GM19468 (cell line): Measurements from ENCODE around the gene ARHGAP28.
"Not testable (repeated sequence)": the region's sequence is repeated elsewhere in the genome, so short reads cannot be mapped to it uniquely, and the experiment has no call there.

Experiments
- ATAC-seq: cut with Tn5 transposase; IDR thresholded peaks from one replicate; pipeline ENCODE4 v1.9.1; 2021; ENCODE audit warnings: mild to moderate bottlenecking, moderate library complexity, moderate number of reproducible peaks; ENCODE audit not compliant: unreplicated experiment; ENCODE audit errors: extremely low read depth

The ARHGAP28 gene

GRCh38 chr18:6891788-6892187 is 162.3 kb downstream of the ARHGAP28 start:
- ATAC-seq: no peak

- no peak for ATAC-seq
These were observed 171.9 kb downstream of the ARHGAP28 start for GRCh38 chr18:6901286-6901926.

- no peak for ATAC-seq
These were observed 187.6 kb downstream of the ARHGAP28 start for GRCh38 chr18:6917072-6917471.

GRCh38 chr18:6920099-6920955 is 190.8 kb downstream of the ARHGAP28 start:
- ATAC-seq: no peak

GRCh38 chr18:6921571-6921970 is 192.1 kb downstream of the ARHGAP28 start:
- ATAC-seq: no peak

GRCh38 chr18:6923220-6923619 is 193.7 kb downstream of the ARHGAP28 start:
- ATAC-seq: no peak

GRCh38 chr18:6927153-6927552 is 197.6 kb downstream of the ARHGAP28 start:
- ATAC-seq: no peak

- no peak for ATAC-seq
These were observed 198.8 kb downstream of the ARHGAP28 start for GRCh38 chr18:6928359-6928758.

- ATAC-seq: no peak
These were observed 200.0 kb downstream of the ARHGAP28 start for GRCh38 chr18:6929370-6930102.

GRCh38 chr18:6934859-6935258 is 205.3 kb downstream of the ARHGAP28 start:
- ATAC-seq: no peak

- no peak for ATAC-seq
These were observed 208.5 kb downstream of the ARHGAP28 start for GRCh38 chr18:6938003-6938402.

- not testable (repeated sequence) for ATAC-seq
These were observed 208.9 kb downstream of the ARHGAP28 start for GRCh38 chr18:6938403-6938802.

- no peak for ATAC-seq
These were observed 210.5 kb downstream of the ARHGAP28 start for GRCh38 chr18:6939972-6940371.

GRCh38 chr18:6940451-6940850 is 210.9 kb downstream of the ARHGAP28 start:
- ATAC-seq: no peak

GRCh38 chr18:6941996-6942395 is 212.5 kb downstream of the ARHGAP28 start:
- ATAC-seq: no peak

GRCh38 chr18:6942742-6943141 is 213.2 kb downstream of the ARHGAP28 start:
- ATAC-seq: no peak

GRCh38 chr18:6943143-6943542 is 213.6 kb downstream of the ARHGAP28 start:
- ATAC-seq: no peak

GRCh38 chr18:6947338-6948030 is 218.0 kb downstream of the ARHGAP28 start:
- ATAC-seq: no peak

GRCh38 chr18:6948281-6949055 is 219.0 kb downstream of the ARHGAP28 start:
- no peak for ATAC-seq
